Measurements from ENCODE around the gene GIPC1.

GRCh38 chr19:14545716-14546082 is 49.8 kb upstream of the GIPC1 start:
- TF ChIP-seq CTCF (IDR thresholded peaks at IDR 0.05 in 2 of 3, conservative IDR thresholded peaks at IDR 0.05 in 1 of 3; ENCODE audit: borderline replicate concordance in 1 of 3, insufficient read depth in 1 of 3, low read depth in 2 of 3, low read length in 2 of 3): no peak
- no peak for TF ChIP-seq ZFX (IDR thresholded peaks at IDR 0.05)
- TF ChIP-seq MAX (IDR thresholded peaks at IDR 0.05): no peak
- no peak for TF ChIP-seq POLR2A (IDR thresholded peaks at IDR 0.05; ENCODE audit: borderline replicate concordance, extremely low read depth, insufficient read depth, insufficient read length)
- TF ChIP-seq YY1 (IDR thresholded peaks at IDR 0.05; ENCODE audit: extremely low read depth, insufficient replicate concordance, low read depth, low read length): no peak
- no peak for TF ChIP-seq EZH2 (IDR thresholded peaks at IDR 0.05)
- no peak for TF ChIP-seq POLR2AphosphoS5 (IDR thresholded peaks at IDR 0.05; ENCODE audit: low read depth, low read length)
- TF ChIP-seq TCF7L2 (IDR thresholded peaks at IDR 0.05; ENCODE audit: borderline replicate concordance, extremely low read depth, insufficient read depth, insufficient read length): no peak
- no peak for TF ChIP-seq REST (IDR thresholded peaks at IDR 0.05; ENCODE audit: low read depth)
- TF ChIP-seq ELF1 (IDR thresholded peaks at IDR 0.05; ENCODE audit: borderline replicate concordance, low read depth): no peak
- TF ChIP-seq SP1 (IDR thresholded peaks at IDR 0.05; ENCODE audit: low read depth): no peak

Data from HCT116 (cell line).